Panc1 (cell line): Measurements from ENCODE around the gene TTC27. TPM values are rescaled to one million over a fixed set of nuclear protein-coding genes. Genes with fewer than 3 reads are reported as not detected.

Source experiments
- ATAC-seq: fragments of 200-7000 bp; cut with Tn5 transposase; 2 replicates; pipeline ENCODE4 v1.9.1; 2020; ENCODE audit warnings: mild to moderate bottlenecking, moderate library complexity
- BruUV-seq: library from RNA; stranded (reverse); fragments of 400-500 nt; replicated peaks from 2 replicates; lab custom pipeline; 2021; lab: Mats Ljungman, UMichigan
- CTCF ChIA-PET: fragments of 300-600 bp; sonication (Branson Sonifier 250); formaldehyde crosslinking; loops from one replicate; lab custom pipeline; 2022; ENCODE audit warnings: antibody characterized with exemption; lab: Charles Lee
- POLR2A ChIA-PET: fragments of 300-600 bp; sonication (Branson Sonifier 250); formaldehyde crosslinking; loops from one replicate; lab custom pipeline; 2022; ENCODE audit warnings: antibody characterized with exemption; lab: Charles Lee
- DNase-seq: peaks from one replicate; pipeline ENCODE4 v3.0.0-alpha.2; 2010; ENCODE audit warnings: low read depth, low spot score
- H3K27ac ChIP-seq: 2 replicates; pipeline ENCODE4 v1.5.1; 2011; ENCODE audit warnings: mild to moderate bottlenecking, low read length, inconsistent platforms
- H3K27me3 ChIP-seq: fragments of 200-500 bp; sonication (Bioruptor generic); 2 replicates; pipeline ENCODE4 v1.6.0; 2014; ENCODE audit warnings: low read length, inconsistent platforms; ENCODE audit not compliant: control insufficient read depth, insufficient read depth
- H3K36me3 ChIP-seq: fragments of 200-500 bp; sonication (Bioruptor generic); 2 replicates; pipeline ENCODE4 v1.5.1; 2014; ENCODE audit warnings: inconsistent platforms, mild to moderate bottlenecking, low read length, moderate library complexity; ENCODE audit not compliant: control insufficient read depth, insufficient read depth
- H3K4me1 ChIP-seq: 2 replicates; pipeline ENCODE4 v1.5.1; 2011; ENCODE audit warnings: inconsistent platforms, mild to moderate bottlenecking, low read length, moderate library complexity; ENCODE audit not compliant: control insufficient read depth, insufficient read depth
- H3K4me3 ChIP-seq, 2 experiments: 2 replicates each; pipeline ENCODE4 v1.5.1; 2011 to 2012; ENCODE audit warnings: low read depth in 2 of 2, low read length in 2 of 2, mild to moderate bottlenecking in 2 of 2, inconsistent platforms in 1 of 2, moderate library complexity in 1 of 2
- H3K9me3 ChIP-seq: fragments of 200-500 bp; sonication (Bioruptor generic); 2 replicates; pipeline ENCODE4 v1.5.1; 2014; ENCODE audit warnings: low read depth, mild to moderate bottlenecking, inconsistent platforms, low read length, moderate library complexity; ENCODE audit not compliant: control insufficient read depth, insufficient read depth
- POLR2AphosphoS5 ChIP-seq: IDR thresholded peaks from 2 replicates; pipeline ENCODE4 v1.6.1; 2012; ENCODE audit warnings: mild to moderate bottlenecking, low read depth, low read length, moderate library complexity
- SIN3A ChIP-seq: IDR thresholded peaks from 2 replicates; pipeline ENCODE4 v1.6.1; 2012; ENCODE audit warnings: low read depth, mild to moderate bottlenecking, low read length, moderate library complexity, borderline replicate concordance; ENCODE audit not compliant: insufficient read depth
- TCF7L2 ChIP-seq: IDR thresholded peaks from 2 replicates; pipeline ENCODE4 v1.6.1; 2011; ENCODE audit warnings: mild to moderate bottlenecking, low read depth, low read length, inconsistent platforms
- in situ Hi-C: cut with HindIII; loops from 2 replicates; pipeline ENCODE4 v1.10.0; 2016; ENCODE audit warnings: low sequenced_read_pairs, low pct_unique_long_range_greater_than_20kb
- intact Hi-C: fragments of 100-400 bp; cut with micrococcal nuclease; formaldehyde crosslinking; loops from one replicate; pipeline ENCODE4 v1.10.0; 2022; ENCODE audit not compliant: unreplicated experiment
- total RNA-seq: library from RNA; stranded (reverse); gene quantifications from one replicate; pipeline ENCODE4 v1.2.1, GENCODE V29; 2021; ENCODE audit not compliant: unreplicated experiment
- TF ChIP-seq, protein P1 (sequence below), 2 experiments: IDR thresholded peaks; 2 replicates each; pipeline ENCODE4 v1.6.1; 2011 to 2012; ENCODE audit warnings: low read depth in 2 of 2, control low read depth in 1 of 2, low read length in 1 of 2, mild to moderate bottlenecking in 1 of 2, moderate library complexity in 1 of 2; ENCODE audit not compliant: insufficient read depth in 1 of 2
- TF ChIP-seq, protein P2 (sequence below): fragments of 450-650 bp; IDR thresholded peaks from 2 replicates; pipeline ENCODE4 v1.5.1; 2017; ENCODE audit warnings: mild to moderate bottlenecking

The TTC27 gene
- total RNA-seq, 1 experiment from 2014 or later: 24.7 TPM

DNA sequence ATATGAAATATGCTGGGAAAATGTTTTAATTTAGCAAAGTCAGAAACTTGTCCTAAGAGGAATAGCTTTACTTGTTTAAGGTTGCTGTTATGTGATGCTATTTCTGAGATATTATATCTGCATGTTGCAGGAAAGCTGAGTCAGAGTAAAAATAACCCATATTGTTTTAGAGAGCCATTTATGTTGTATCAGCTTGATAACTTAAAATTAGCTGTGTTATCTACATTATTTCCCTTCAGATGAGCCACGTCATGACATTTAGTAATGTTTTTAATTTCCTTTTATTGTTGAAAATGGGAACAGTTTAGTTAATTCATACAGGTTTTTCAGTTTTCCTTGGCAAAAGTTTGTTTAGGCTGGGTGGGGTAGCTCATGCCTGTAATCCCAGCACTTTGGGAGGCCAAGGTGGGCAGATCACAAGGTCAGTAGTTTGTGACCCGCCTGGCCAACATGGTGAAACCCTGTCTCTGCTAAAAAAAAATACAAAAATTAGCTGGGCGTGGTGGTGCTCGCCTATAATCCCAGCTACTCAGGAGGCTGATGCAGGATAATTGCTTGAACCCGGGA is 55.8 kb downstream of the TTC27 start:
- CTCF ChIA-PET: no interaction called here
- BruUV-seq: no TSS peak
- no peak overlapping the region for H3K27ac ChIP-seq

DNA sequence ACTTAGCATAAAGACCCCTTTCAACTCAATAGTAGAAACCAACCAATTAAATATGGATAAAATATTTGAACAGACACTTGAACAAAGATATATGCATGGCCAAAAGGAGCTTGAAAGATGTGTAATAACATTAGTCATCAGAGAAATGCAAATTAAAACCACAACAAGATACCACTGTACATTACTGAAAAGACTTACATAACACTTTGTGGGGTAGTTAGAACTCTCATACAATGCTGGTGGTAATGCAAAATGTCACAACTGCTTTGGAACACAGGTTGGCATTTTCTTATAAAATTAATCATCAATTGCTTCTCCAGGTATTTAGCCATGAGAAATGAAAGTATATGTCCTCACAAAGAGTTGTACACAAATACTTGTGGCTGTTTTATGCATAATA is 60.7 kb downstream of the TTC27 start:
- no TSS peak for BruUV-seq
- no peak overlapping the region for H3K4me3 ChIP-seq
- no peak overlapping the region for H3K27ac ChIP-seq
- no peak for ATAC-seq
- intact Hi-C loops: no loop called here
- TF ChIP-seq, protein P1, sequence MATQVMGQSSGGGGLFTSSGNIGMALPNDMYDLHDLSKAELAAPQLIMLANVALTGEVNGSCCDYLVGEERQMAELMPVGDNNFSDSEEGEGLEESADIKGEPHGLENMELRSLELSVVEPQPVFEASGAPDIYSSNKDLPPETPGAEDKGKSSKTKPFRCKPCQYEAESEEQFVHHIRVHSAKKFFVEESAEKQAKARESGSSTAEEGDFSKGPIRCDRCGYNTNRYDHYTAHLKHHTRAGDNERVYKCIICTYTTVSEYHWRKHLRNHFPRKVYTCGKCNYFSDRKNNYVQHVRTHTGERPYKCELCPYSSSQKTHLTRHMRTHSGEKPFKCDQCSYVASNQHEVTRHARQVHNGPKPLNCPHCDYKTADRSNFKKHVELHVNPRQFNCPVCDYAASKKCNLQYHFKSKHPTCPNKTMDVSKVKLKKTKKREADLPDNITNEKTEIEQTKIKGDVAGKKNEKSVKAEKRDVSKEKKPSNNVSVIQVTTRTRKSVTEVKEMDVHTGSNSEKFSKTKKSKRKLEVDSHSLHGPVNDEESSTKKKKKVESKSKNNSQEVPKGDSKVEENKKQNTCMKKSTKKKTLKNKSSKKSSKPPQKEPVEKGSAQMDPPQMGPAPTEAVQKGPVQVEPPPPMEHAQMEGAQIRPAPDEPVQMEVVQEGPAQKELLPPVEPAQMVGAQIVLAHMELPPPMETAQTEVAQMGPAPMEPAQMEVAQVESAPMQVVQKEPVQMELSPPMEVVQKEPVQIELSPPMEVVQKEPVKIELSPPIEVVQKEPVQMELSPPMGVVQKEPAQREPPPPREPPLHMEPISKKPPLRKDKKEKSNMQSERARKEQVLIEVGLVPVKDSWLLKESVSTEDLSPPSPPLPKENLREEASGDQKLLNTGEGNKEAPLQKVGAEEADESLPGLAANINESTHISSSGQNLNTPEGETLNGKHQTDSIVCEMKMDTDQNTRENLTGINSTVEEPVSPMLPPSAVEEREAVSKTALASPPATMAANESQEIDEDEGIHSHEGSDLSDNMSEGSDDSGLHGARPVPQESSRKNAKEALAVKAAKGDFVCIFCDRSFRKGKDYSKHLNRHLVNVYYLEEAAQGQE (IDR thresholded peaks at IDR 0.05; ENCODE audit: insufficient read depth in 1 of 2, low read depth in 2 of 2, low read length in 1 of 2): no peak
- TF ChIP-seq POLR2AphosphoS5 (no peak), SIN3A (no peak), TCF7L2 (no peak)
- TF ChIP-seq, protein P2, sequence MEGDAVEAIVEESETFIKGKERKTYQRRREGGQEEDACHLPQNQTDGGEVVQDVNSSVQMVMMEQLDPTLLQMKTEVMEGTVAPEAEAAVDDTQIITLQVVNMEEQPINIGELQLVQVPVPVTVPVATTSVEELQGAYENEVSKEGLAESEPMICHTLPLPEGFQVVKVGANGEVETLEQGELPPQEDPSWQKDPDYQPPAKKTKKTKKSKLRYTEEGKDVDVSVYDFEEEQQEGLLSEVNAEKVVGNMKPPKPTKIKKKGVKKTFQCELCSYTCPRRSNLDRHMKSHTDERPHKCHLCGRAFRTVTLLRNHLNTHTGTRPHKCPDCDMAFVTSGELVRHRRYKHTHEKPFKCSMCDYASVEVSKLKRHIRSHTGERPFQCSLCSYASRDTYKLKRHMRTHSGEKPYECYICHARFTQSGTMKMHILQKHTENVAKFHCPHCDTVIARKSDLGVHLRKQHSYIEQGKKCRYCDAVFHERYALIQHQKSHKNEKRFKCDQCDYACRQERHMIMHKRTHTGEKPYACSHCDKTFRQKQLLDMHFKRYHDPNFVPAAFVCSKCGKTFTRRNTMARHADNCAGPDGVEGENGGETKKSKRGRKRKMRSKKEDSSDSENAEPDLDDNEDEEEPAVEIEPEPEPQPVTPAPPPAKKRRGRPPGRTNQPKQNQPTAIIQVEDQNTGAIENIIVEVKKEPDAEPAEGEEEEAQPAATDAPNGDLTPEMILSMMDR: no peak
- no peaks in the 10 kb centered on the region for H3K9me3 ChIP-seq
- POLR2A ChIA-PET: no interaction called here
- in situ Hi-C loops: no loop called here
- H3K36me3 ChIP-seq: no peaks in the 10 kb centered on the region
- CTCF ChIA-PET: no interaction called here
- H3K4me1 ChIP-seq: no peaks in the 10 kb centered on the region
- H3K27me3 ChIP-seq: no peaks in the 10 kb centered on the region
- no peak for DNase-seq

More for the DNA sequence above, 55.8 kb downstream of the TTC27 start:
- in situ Hi-C loops: no loop called here
- Histone ChIP-seq H3K27me3 (no peaks in the 10 kb centered on the region), H3K4me1 (no peaks in the 10 kb centered on the region), H3K4me3 (no peak overlapping the region), H3K36me3 (no peaks in the 10 kb centered on the region), H3K9me3 (no peaks in the 10 kb centered on the region)
- intact Hi-C loops: no loop called here
- TF ChIP-seq SIN3A (no peak), POLR2AphosphoS5 (no peak), TCF7L2 (no peak)
- TF ChIP-seq, protein P2: no peak
- TF ChIP-seq, protein P1 (IDR thresholded peaks at IDR 0.05; ENCODE audit: insufficient read depth in 1 of 2, low read depth in 2 of 2, low read length in 1 of 2): no peak
- ATAC-seq: no peak
- DNase-seq: no peak
- POLR2A ChIA-PET: no interaction called here
